RWPE2 (cell line): ENCODE results near the gene C3orf20.

ENCODE experiments used
- ATAC-seq: fragments of 200-7000 bp; cut with Tn5 transposase; 3 replicates; pipeline ENCODE4 v1.9.1; 2021; ENCODE audit warnings: low read depth
- DNase-seq: peaks from one replicate; pipeline ENCODE4 v3.0.0-alpha.2; 2020; ENCODE audit warnings: low spot score
- H3K27ac ChIP-seq: fragments of 450-650 bp; 2 replicates; pipeline ENCODE4 v1.5.1; 2017; ENCODE audit warnings: mild to moderate bottlenecking; ENCODE audit not compliant: poor library complexity, severe bottlenecking
- H3K27me3 ChIP-seq: fragments of 250-450 bp; sonication (Bioruptor Pico); 2 replicates; pipeline ENCODE4 v1.5.1; 2021; ENCODE audit warnings: mild to moderate bottlenecking, moderate library complexity; ENCODE audit not compliant: insufficient read depth, poor library complexity, severe bottlenecking
- H3K36me3 ChIP-seq: fragments of 250-450 bp; sonication (Bioruptor Pico); 2 replicates; pipeline ENCODE4 v1.5.1; 2020; ENCODE audit warnings: low read depth, mild to moderate bottlenecking, moderate library complexity
- H3K4me1 ChIP-seq: fragments of 250-450 bp; sonication (Bioruptor Pico); 2 replicates; pipeline ENCODE4 v1.5.1; 2021; ENCODE audit warnings: mild to moderate bottlenecking, moderate library complexity; ENCODE audit not compliant: insufficient read depth, poor library complexity, severe bottlenecking
- H3K4me3 ChIP-seq: fragments of 250-450 bp; sonication (Bioruptor Pico); 2 replicates; pipeline ENCODE4 v1.5.1; 2021; ENCODE audit warnings: mild to moderate bottlenecking, moderate library complexity; ENCODE audit not compliant: severe bottlenecking
- H3K9me3 ChIP-seq: fragments of 250-450 bp; sonication (Bioruptor Pico); 2 replicates; pipeline ENCODE4 v1.5.1; 2021; ENCODE audit warnings: mild to moderate bottlenecking, moderate library complexity; ENCODE audit not compliant: severe bottlenecking
- TF ChIP-seq, protein P1 (sequence below): fragments of 450-650 bp; IDR thresholded peaks from one replicate; pipeline ENCODE4 v1.5.1; 2017; ENCODE audit warnings: mild to moderate bottlenecking, moderate library complexity; ENCODE audit not compliant: poor library complexity, severe bottlenecking

C3orf20 gene

DNA sequence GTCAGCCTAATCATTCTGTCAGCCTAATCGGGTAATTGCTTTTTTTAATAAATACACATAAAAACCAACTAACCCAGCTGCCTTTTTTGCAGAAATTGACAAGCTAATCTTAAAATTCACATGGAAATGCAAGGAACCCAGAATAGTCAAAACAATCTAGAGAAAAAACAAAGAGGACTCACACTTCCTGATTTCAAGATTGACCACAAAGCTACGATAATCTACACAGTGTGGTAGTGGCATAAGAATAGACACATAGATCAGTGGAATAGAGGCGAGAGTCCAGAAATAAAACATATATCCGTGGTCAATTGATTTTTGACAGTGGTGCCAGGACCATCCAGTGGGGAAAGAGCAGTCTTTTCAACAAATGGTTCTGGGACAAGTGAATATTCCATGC lies 2.4 kb upstream of the C3orf20 start:
- no peak for ATAC-seq
- DNase-seq = no peak
- Histone ChIP-seq H3K9me3 (no peaks in the 10 kb centered on the region), H3K27ac (no peak overlapping the region), H3K4me1 (no peaks in the 10 kb centered on the region), H3K36me3 (peaks cover 54% of the 10 kb centered on the region), H3K4me3 (no peak overlapping the region), H3K27me3 (no peaks in the 10 kb centered on the region)
- TF ChIP-seq, protein P1, sequence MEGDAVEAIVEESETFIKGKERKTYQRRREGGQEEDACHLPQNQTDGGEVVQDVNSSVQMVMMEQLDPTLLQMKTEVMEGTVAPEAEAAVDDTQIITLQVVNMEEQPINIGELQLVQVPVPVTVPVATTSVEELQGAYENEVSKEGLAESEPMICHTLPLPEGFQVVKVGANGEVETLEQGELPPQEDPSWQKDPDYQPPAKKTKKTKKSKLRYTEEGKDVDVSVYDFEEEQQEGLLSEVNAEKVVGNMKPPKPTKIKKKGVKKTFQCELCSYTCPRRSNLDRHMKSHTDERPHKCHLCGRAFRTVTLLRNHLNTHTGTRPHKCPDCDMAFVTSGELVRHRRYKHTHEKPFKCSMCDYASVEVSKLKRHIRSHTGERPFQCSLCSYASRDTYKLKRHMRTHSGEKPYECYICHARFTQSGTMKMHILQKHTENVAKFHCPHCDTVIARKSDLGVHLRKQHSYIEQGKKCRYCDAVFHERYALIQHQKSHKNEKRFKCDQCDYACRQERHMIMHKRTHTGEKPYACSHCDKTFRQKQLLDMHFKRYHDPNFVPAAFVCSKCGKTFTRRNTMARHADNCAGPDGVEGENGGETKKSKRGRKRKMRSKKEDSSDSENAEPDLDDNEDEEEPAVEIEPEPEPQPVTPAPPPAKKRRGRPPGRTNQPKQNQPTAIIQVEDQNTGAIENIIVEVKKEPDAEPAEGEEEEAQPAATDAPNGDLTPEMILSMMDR = no peak

DNA sequence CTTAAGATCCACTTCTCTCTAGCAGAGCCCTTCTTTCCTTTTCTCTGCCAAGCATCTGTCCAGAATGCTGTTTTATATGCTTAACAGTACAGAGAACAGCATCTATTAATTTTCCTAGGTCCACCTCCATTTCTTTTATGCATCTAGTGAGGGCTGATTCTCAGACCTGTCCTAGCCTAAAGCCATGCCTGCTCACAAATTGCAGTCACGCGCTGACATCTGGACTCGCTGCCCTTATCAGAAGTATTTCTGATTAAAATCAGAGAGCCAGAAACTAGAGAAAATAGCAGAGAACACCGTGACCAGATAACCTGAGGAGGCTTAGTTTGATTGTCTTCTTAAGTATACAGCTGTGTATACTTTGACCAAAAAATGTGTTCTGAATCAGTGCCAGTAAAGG lies 1.9 kb downstream of the C3orf20 start:
- H3K4me1 ChIP-seq = no peaks in the 10 kb centered on the region
- no peaks in the 10 kb centered on the region for H3K9me3 ChIP-seq
- TF ChIP-seq, protein P1 = no peak
- ATAC-seq (no peak), DNase-seq (no peak)
- H3K27me3 ChIP-seq = no peaks in the 10 kb centered on the region
- no peak overlapping the region for H3K27ac ChIP-seq
- H3K4me3 ChIP-seq = no peak overlapping the region
- peaks cover 11% of the 10 kb centered on the region for H3K36me3 ChIP-seq

DNA sequence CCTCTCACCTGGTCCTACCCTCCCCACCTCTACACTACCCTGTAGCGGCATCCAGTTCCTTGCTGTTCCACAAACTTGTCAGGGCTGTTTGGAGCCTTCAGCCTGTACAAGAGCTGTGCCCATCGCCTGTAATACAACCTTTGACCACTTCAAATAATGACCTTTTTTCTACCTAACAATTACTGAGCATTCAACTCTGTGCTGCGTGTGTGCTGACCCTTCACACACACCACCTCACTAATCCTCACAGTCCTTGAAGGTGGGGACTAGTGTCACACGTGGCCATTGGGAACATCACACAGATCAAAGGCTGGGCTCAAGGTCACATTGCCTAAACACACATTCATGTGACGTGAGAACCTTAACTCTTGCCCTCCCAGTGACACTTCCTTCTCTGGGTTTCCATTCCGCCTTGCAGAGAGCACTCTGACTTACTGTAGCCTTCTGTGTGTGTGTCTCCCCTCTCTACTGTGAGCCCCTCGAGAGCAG lies 3.1 kb downstream of the C3orf20 start:
- peaks cover 6% of the 10 kb centered on the region; the same call in 1 of the 2 replicates for H3K36me3 ChIP-seq
- no peaks in the 10 kb centered on the region for H3K9me3 ChIP-seq
- ATAC-seq (no peak), DNase-seq (no peak)
- TF ChIP-seq, protein P1 = no peak
- no peaks in the 10 kb centered on the region for H3K4me1 ChIP-seq
- no peaks in the 10 kb centered on the region for H3K27me3 ChIP-seq
- no peak overlapping the region for H3K4me3 ChIP-seq
- no peak overlapping the region for H3K27ac ChIP-seq

DNA sequence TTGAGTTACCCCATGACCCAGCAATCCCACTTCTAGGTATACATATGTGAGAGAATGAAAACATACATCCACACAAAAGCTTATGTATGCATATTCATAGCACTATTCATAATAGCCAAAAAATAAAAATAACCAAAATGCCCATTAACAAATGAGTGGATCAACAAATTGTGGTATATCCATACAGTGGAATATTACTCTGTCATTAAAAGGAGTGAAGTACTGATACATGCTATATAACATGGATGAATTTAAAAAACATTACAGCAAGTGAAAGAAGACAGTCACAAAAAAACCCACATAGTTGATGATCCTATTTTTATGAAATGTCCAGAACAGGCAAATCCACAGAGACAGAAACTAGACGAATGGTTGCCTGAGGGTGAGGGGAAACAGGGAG lies 5.2 kb downstream of the C3orf20 start:
- H3K27me3 ChIP-seq = no peaks in the 10 kb centered on the region
- no peak overlapping the region for H3K4me3 ChIP-seq
- H3K27ac ChIP-seq = no peak overlapping the region
- TF ChIP-seq, protein P1 = no peak
- DNase-seq = no peak
- H3K4me1 ChIP-seq = no peaks in the 10 kb centered on the region
- H3K36me3 ChIP-seq = no peaks in the 10 kb centered on the region; the same call in 1 of the 2 replicates
- no peak for ATAC-seq
- H3K9me3 ChIP-seq = no peaks in the 10 kb centered on the region

DNA sequence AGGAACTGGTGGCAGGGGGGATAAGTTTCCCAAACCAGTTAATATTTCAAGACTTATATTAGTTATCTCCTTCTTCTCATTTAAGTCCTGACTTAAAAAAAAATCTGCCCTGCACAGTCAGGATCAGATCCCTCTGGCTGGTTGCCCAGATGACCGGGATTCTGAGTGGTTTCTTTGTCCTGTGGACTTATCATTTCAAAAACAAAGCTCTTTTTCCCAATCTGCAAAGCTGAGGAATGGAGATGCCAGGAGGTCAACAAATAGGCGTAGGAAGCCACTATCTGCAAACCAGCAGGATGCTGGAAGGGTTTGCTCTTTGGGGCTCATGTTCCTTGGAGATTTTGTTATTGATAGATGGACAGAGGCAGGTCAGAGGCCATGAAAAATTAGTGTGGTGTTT lies 5.8 kb downstream of the C3orf20 start:
- no peak overlapping the region for H3K27ac ChIP-seq
- TF ChIP-seq, protein P1 = no peak
- no peak overlapping the region for H3K4me3 ChIP-seq
- ATAC-seq (no peak), DNase-seq (no peak)
- no peaks in the 10 kb centered on the region; the same call in 1 of the 2 replicates for H3K36me3 ChIP-seq
- H3K27me3 ChIP-seq = no peaks in the 10 kb centered on the region
- H3K9me3 ChIP-seq = no peaks in the 10 kb centered on the region
- no peaks in the 10 kb centered on the region for H3K4me1 ChIP-seq
